HG02763 (cell line): ENCODE results near the gene FAAP20.
"Not testable (repeated sequence)": the region's sequence is repeated elsewhere in the genome, so short reads cannot be mapped to it uniquely, and the experiment has no call there.

ENCODE experiments used
- ATAC-seq: cut with Tn5 transposase; IDR thresholded peaks from one replicate; pipeline ENCODE4 v1.9.1; 2021; ENCODE audit warnings: mild to moderate bottlenecking, moderate library complexity; ENCODE audit not compliant: unreplicated experiment

Gene FAAP20

GRCh38 chr1:2163205-2163604 lies 31.4 kb downstream of the FAAP20 start:
- ATAC-seq, result no peak

GRCh38 chr1:2160451-2161300 lies 33.9 kb downstream of the FAAP20 start:
- ATAC-seq, result no peak

GRCh38 chr1:2159124-2159523 lies 35.4 kb downstream of the FAAP20 start:
- no peak for ATAC-seq

GRCh38 chr1:2158272-2158671 lies 36.3 kb downstream of the FAAP20 start:
- ATAC-seq, result no peak

GRCh38 chr1:2157856-2158255 lies 36.7 kb downstream of the FAAP20 start:
- ATAC-seq, result no peak

GRCh38 chr1:2156866-2157265 lies 37.7 kb downstream of the FAAP20 start:
- no peak for ATAC-seq

- no peak for ATAC-seq
These were observed 38.8 kb downstream of the FAAP20 start for GRCh38 chr1:2155788-2156187.

GRCh38 chr1:2155147-2155598 lies 39.4 kb downstream of the FAAP20 start:
- ATAC-seq, result no peak

- ATAC-seq, result no peak
These were observed 40.5 kb downstream of the FAAP20 start for GRCh38 chr1:2154022-2154421.

- no peak for ATAC-seq
These were observed 41.6 kb downstream of the FAAP20 start for GRCh38 chr1:2152954-2153353.

- ATAC-seq, result no peak
These were observed 42.7 kb downstream of the FAAP20 start for GRCh38 chr1:2151911-2152310.

GRCh38 chr1:2151252-2151651 lies 43.3 kb downstream of the FAAP20 start:
- no peak for ATAC-seq

GRCh38 chr1:2150801-2151200 lies 43.8 kb downstream of the FAAP20 start:
- ATAC-seq, result no peak

GRCh38 chr1:2148691-2149090 lies 45.9 kb downstream of the FAAP20 start:
- no peak for ATAC-seq

- ATAC-seq, result not testable (repeated sequence)
These were observed 46.7 kb downstream of the FAAP20 start for GRCh38 chr1:2147869-2148268.

- ATAC-seq, result no peak
These were observed 47.6 kb downstream of the FAAP20 start for GRCh38 chr1:2146836-2147517.

GRCh38 chr1:2145946-2146835 lies 48.4 kb downstream of the FAAP20 start:
- ATAC-seq, result no peak

GRCh38 chr1:2144501-2145090 lies 50.0 kb downstream of the FAAP20 start:
- no peak for ATAC-seq

- ATAC-seq, result no peak
These were observed 50.6 kb downstream of the FAAP20 start for GRCh38 chr1:2143814-2144500.

GRCh38 chr1:2141025-2141424 lies 53.5 kb downstream of the FAAP20 start:
- no peak for ATAC-seq
